Ascending aorta (tissue), 2 donors: ENCODE measurements around the gene CC2D2A. TPM values are rescaled to one million over a fixed set of nuclear protein-coding genes. Genes with fewer than 3 reads are reported as not detected.

ENCODE experiments used
- DNase-seq, 2 donors: peaks; one replicate each; pipeline ENCODE4 v3.0.0-alpha.2; 2019; ENCODE audit warnings: low spot score in 2 of 2
- H3K27ac ChIP-seq, 2 donors: fragments of 200-600 bp; sonication (generic); one replicate each; pipeline ENCODE4 v1.5.1; 2016 to 2017; ENCODE audit warnings: mild to moderate bottlenecking in 1 of 2
- H3K27me3 ChIP-seq: fragments of 200-600 bp; sonication (generic); one replicate; pipeline ENCODE4 v1.5.1; 2017
- H3K36me3 ChIP-seq, 2 donors: fragments of 200-600 bp; sonication (generic); one replicate each; pipeline ENCODE4 v1.5.1; 2016
- H3K4me1 ChIP-seq, 2 donors: fragments of 200-600 bp; sonication (generic); one replicate each; pipeline ENCODE4 v1.5.1; 2016 to 2017; ENCODE audit warnings: mild to moderate bottlenecking in 1 of 2
- H3K4me3 ChIP-seq, 2 donors: fragments of 200-600 bp; sonication (generic); one replicate each; pipeline ENCODE4 v1.5.1; 2016 to 2017; ENCODE audit warnings: mild to moderate bottlenecking in 1 of 2
- H3K9me3 ChIP-seq, 2 donors: fragments of 200-600 bp; sonication (generic); one replicate each; pipeline ENCODE4 v1.5.1; 2016
- CTCF ChIP-seq, 3 experiments: fragments of 200-600 bp in 2 of 3; fragments of 450-650 bp in 1 of 3; sonication (generic) in 2 of 3; IDR thresholded peaks; one replicate each; pipeline ENCODE4 v1.5.1; 2016 to 2019; ENCODE audit warnings: antibody characterized with exemption in 3 of 3, mild to moderate bottlenecking in 1 of 3, moderate library complexity in 1 of 3
- intact Hi-C: fragments of 100-400 bp; cut with DNase I; formaldehyde crosslinking; loops from one replicate; pipeline ENCODE4 v1.15.1; 2023
- total RNA-seq: library from RNA; depleted of rRNA; stranded (reverse); fragments of >200 nt; gene quantifications from one replicate; pipeline ENCODE4 v1.1.0, GENCODE V29; 2016

Gene CC2D2A
- total RNA-seq, 1 donor from 2014 or later = 2.8 TPM

DNA sequence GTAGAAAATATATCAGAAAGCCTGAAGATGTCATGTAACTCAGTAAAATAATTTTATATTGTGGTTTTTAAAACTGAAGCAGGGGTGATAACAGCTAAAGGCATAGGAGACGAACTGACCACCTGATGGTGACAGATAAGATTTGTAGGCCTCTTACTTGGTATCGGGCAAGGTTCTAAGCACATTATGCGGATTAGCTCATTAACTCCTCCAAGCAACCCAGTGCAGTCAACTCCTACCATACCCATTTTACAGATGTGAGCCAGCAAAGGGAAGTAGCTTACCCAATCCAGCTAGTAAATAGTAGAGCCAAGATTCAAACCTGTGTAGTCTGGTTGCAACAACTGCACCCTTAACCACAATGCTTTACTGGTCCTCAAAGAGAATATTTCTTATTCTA is 62.1 kb downstream of the CC2D2A start:
- Histone ChIP-seq H3K27me3 (no peaks in the 10 kb centered on the region), H3K27ac (no peak overlapping the region), H3K4me3 (no peak overlapping the region), H3K9me3 (no peaks in the 10 kb centered on the region), H3K36me3 (peaks cover 0 to 9% of the 10 kb centered on the region in 2 donors), H3K4me1 (no peaks in the 10 kb centered on the region)
- no peak for TF ChIP-seq CTCF (IDR thresholded peaks at IDR 0.05)
- intact Hi-C loops = no loop called here
- DNase-seq = no peak

DNA sequence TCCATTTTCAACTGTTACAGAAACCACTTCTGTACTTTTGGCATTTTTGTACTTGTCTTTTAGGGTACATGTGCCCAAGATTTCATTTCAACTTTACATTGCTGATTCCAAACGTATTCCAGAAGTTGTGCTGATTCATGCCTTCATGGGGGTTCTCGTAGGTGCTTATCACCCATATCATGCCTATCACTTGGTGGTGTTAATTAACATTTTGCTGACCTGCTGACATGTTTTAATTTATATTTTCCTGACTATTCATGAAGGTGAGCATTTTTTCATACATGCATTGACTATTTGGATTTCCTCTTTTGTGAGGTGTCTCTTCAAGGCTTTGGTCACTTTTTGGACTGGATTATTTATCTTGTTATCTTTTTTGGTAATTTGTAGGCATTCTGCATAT is 64.1 kb downstream of the CC2D2A start:
- no peaks in the 10 kb centered on the region for H3K9me3 ChIP-seq
- no peak for TF ChIP-seq CTCF (IDR thresholded peaks at IDR 0.05)
- peaks cover 0 to 3% of the 10 kb centered on the region in 2 donors for H3K4me1 ChIP-seq
- H3K27me3 ChIP-seq = no peaks in the 10 kb centered on the region
- no peak overlapping the region for H3K27ac ChIP-seq
- DNase-seq = no peak
- peaks cover 14 to 23% of the 10 kb centered on the region in 2 donors for H3K36me3 ChIP-seq
- H3K4me3 ChIP-seq = no peak overlapping the region
- intact Hi-C loops = no loop called here

DNA sequence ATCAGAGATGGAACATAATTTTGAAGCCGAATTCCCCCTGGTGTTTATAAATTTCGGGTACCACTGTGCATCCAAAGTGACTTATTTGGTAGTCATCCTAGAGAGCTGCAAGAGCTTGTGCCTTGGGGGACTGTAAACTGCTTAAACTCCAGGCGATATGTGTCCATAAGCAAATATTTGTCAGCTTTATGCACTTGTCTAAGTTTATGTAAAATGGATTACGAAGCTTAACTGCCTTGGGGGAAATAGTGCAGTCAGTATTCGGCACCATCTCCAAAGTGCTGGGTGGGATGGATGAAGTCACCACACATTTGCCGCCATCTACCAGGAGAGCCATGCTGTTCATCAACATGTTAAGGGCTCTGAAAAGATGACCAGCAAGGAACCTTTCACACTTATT is 65.9 kb downstream of the CC2D2A start:
- H3K4me1 ChIP-seq = peaks cover 0 to 3% of the 10 kb centered on the region in 2 donors
- TF ChIP-seq CTCF (IDR thresholded peaks at IDR 0.05) = no peak
- H3K27me3 ChIP-seq = no peaks in the 10 kb centered on the region
- intact Hi-C loops = no loop called here
- H3K4me3 ChIP-seq = no peak overlapping the region
- no peaks in the 10 kb centered on the region for H3K9me3 ChIP-seq
- H3K36me3 ChIP-seq = peaks cover 15 to 26% of the 10 kb centered on the region in 2 donors
- H3K27ac ChIP-seq = no peak overlapping the region
- no peak for DNase-seq

- Histone ChIP-seq H3K9me3 (no peaks in the 10 kb centered on the region), H3K27ac (no peak overlapping the region), H3K36me3 (peaks cover 15 to 38% of the 10 kb centered on the region in 2 donors), H3K4me3 (no peak overlapping the region), H3K27me3 (no peaks in the 10 kb centered on the region), H3K4me1 (peaks cover 0 to 3% of the 10 kb centered on the region in 2 donors)
- no peak for TF ChIP-seq CTCF (IDR thresholded peaks at IDR 0.05)
- DNase-seq = no peak
- intact Hi-C loops = no loop called here
Observed at GRCh38 chr4:15536552-15537499, 67.1 kb downstream of the CC2D2A start.

GRCh38 chr4:15541941-15542340 is 72.3 kb downstream of the CC2D2A start:
- TF ChIP-seq CTCF (IDR thresholded peaks at IDR 0.05) = no peak
- DNase-seq = no peak
- intact Hi-C loops = no loop called here
- H3K4me3 ChIP-seq = no peak overlapping the region
- peaks cover 15 to 43% of the 10 kb centered on the region in 2 donors for H3K36me3 ChIP-seq
- no peaks in the 10 kb centered on the region for H3K27me3 ChIP-seq
- H3K4me1 ChIP-seq = peaks cover 0 to 3% of the 10 kb centered on the region in 2 donors
- no peaks in the 10 kb centered on the region for H3K9me3 ChIP-seq
- no peak overlapping the region for H3K27ac ChIP-seq
